Muscle layer of duodenum (tissue), 2 donors: ENCODE measurements around the gene ASGR2.
"Not testable (repeated sequence)": the region's sequence is repeated elsewhere in the genome, so short reads cannot be mapped to it uniquely, and the experiment has no call there.

Experiments
- H3K27ac ChIP-seq: one replicate; pipeline ENCODE4 v1.7.0; 2013; ENCODE audit warnings: mild to moderate bottlenecking, low read length
- H3K27me3 ChIP-seq: one replicate; pipeline ENCODE4 v1.7.0; 2013; ENCODE audit warnings: low read depth, mild to moderate bottlenecking, control low read depth, low read length
- H3K36me3 ChIP-seq, 2 donors: one replicate each; pipeline ENCODE4 v1.7.0; 2013; ENCODE audit warnings: low read length in 2 of 2, control low read depth in 1 of 2, mild to moderate bottlenecking in 1 of 2; ENCODE audit not compliant: insufficient read depth in 2 of 2, control insufficient read depth in 1 of 2
- H3K4me1 ChIP-seq, 2 donors: one replicate each; pipeline ENCODE4 v1.7.0; 2013; ENCODE audit warnings: low read length in 2 of 2, mild to moderate bottlenecking in 2 of 2, control low read depth in 1 of 2, moderate library complexity in 1 of 2; ENCODE audit not compliant: insufficient read depth in 2 of 2, control insufficient read depth in 1 of 2
- H3K4me3 ChIP-seq, 2 donors: one replicate each; pipeline ENCODE4 v1.7.0; 2013; ENCODE audit warnings: low read length in 2 of 2, low read depth in 1 of 2, mild to moderate bottlenecking in 1 of 2
- H3K9me3 ChIP-seq, 2 donors: one replicate each; pipeline ENCODE4 v1.7.0; 2013; ENCODE audit warnings: low read length in 2 of 2, control low read depth in 1 of 2, mild to moderate bottlenecking in 1 of 2; ENCODE audit not compliant: control insufficient read depth in 1 of 2
- donor health status: healthy.

Gene ASGR2

GRCh38 chr17:7136266-7136877, 21.8 kb upstream of the ASGR2 start:
- no peaks in the 10 kb centered on the region for H3K36me3 ChIP-seq
- no peaks in the 10 kb centered on the region for H3K9me3 ChIP-seq
- no peak overlapping the region for H3K4me3 ChIP-seq
- peaks cover 0 to 5% of the 10 kb centered on the region in 2 donors for H3K4me1 ChIP-seq
- H3K27me3 ChIP-seq: no peaks in the 10 kb centered on the region
- H3K27ac ChIP-seq: no peak overlapping the region

GRCh38 chr17:7133916-7134315, 19.3 kb upstream of the ASGR2 start:
- Histone ChIP-seq H3K4me3 (no peak overlapping the region), H3K9me3 (no peaks in the 10 kb centered on the region), H3K4me1 (peaks cover 0 to 5% of the 10 kb centered on the region in 2 donors), H3K36me3 (no peaks in the 10 kb centered on the region), H3K27me3 (no peaks in the 10 kb centered on the region), H3K27ac (no peak overlapping the region)

GRCh38 chr17:7133424-7133823, 18.8 kb upstream of the ASGR2 start:
- Histone ChIP-seq H3K27ac (no peak overlapping the region), H3K27me3 (no peaks in the 10 kb centered on the region)

GRCh38 chr17:7132511-7133094, 18.0 kb upstream of the ASGR2 start:
- no peak overlapping the region for H3K27ac ChIP-seq
- H3K27me3 ChIP-seq: no peaks in the 10 kb centered on the region
- no peaks in the 10 kb centered on the region for H3K36me3 ChIP-seq
- H3K4me1 ChIP-seq: peaks cover 0 to 5% of the 10 kb centered on the region in 2 donors
- H3K4me3 ChIP-seq: no peak overlapping the region
- no peaks in the 10 kb centered on the region for H3K9me3 ChIP-seq

More at GRCh38 chr17:7133424-7133823, 18.8 kb upstream of the ASGR2 start:
- Histone ChIP-seq H3K4me3 (no peak overlapping the region), H3K4me1 (peaks cover 0 to 5% of the 10 kb centered on the region in 2 donors), H3K36me3 (no peaks in the 10 kb centered on the region), H3K9me3 (no peaks in the 10 kb centered on the region)

GRCh38 chr17:7131423-7131791, 16.8 kb upstream of the ASGR2 start:
- no peak overlapping the region for H3K27ac ChIP-seq
- peak overlapping the region in 1 of 2 donors; percentile 12 for H3K4me3 ChIP-seq
- no peaks in the 10 kb centered on the region for H3K27me3 ChIP-seq
- peaks cover 0 to 5% of the 10 kb centered on the region in 2 donors for H3K4me1 ChIP-seq
- no peaks in the 10 kb centered on the region for H3K9me3 ChIP-seq
- H3K36me3 ChIP-seq: no peaks in the 10 kb centered on the region

- no peaks in the 10 kb centered on the region for H3K27me3 ChIP-seq
- H3K36me3 ChIP-seq: no peaks in the 10 kb centered on the region
- H3K9me3 ChIP-seq: no peaks in the 10 kb centered on the region
- no peak overlapping the region for H3K27ac ChIP-seq
- H3K4me1 ChIP-seq: peaks cover 0 to 5% of the 10 kb centered on the region in 2 donors
- peak overlapping the region in 1 of 2 donors; percentile 12 for H3K4me3 ChIP-seq
These were observed 16.2 kb upstream of the ASGR2 start for GRCh38 chr17:7130621-7131422.

- Histone ChIP-seq H3K9me3 (no peaks in the 10 kb centered on the region), H3K4me3 (no peak overlapping the region), H3K36me3 (no peaks in the 10 kb centered on the region), H3K4me1 (peaks cover 0 to 5% of the 10 kb centered on the region in 2 donors), H3K27ac (no peak overlapping the region), H3K27me3 (no peaks in the 10 kb centered on the region)
These were observed 14.7 kb upstream of the ASGR2 start for GRCh38 chr17:7129311-7129710.

- Histone ChIP-seq H3K4me1 (no peaks in the 10 kb centered on the region), H3K4me3 (no peak overlapping the region), H3K9me3 (no peaks in the 10 kb centered on the region), H3K36me3 (no peaks in the 10 kb centered on the region), H3K27ac (no peak overlapping the region), H3K27me3 (no peaks in the 10 kb centered on the region)
These were observed 13.5 kb upstream of the ASGR2 start for GRCh38 chr17:7128160-7128559.

GRCh38 chr17:7127501-7127900, 12.9 kb upstream of the ASGR2 start:
- H3K4me3 ChIP-seq, H3K9me3 ChIP-seq, H3K27ac ChIP-seq, H3K4me1 ChIP-seq, H3K27me3 ChIP-seq, H3K36me3 ChIP-seq: not testable (repeated sequence)

GRCh38 chr17:7126386-7126785, 11.8 kb upstream of the ASGR2 start:
- not testable (repeated sequence) for H3K27me3 ChIP-seq, H3K9me3 ChIP-seq, H3K4me1 ChIP-seq, H3K27ac ChIP-seq, H3K36me3 ChIP-seq, H3K4me3 ChIP-seq

- no peak overlapping the region for H3K27ac ChIP-seq
- H3K4me3 ChIP-seq: no peak overlapping the region
- no peaks in the 10 kb centered on the region for H3K9me3 ChIP-seq
- no peaks in the 10 kb centered on the region for H3K36me3 ChIP-seq
- H3K27me3 ChIP-seq: no peaks in the 10 kb centered on the region
- no peaks in the 10 kb centered on the region for H3K4me1 ChIP-seq
These were observed 10.3 kb upstream of the ASGR2 start for GRCh38 chr17:7124923-7125322.
